ENCODE results near the gene POM121C.
"Not testable (repeated sequence)": the region's sequence is repeated elsewhere in the genome, so short reads cannot be mapped to it uniquely, and the experiment has no call there.

The POM121C gene

DNA sequence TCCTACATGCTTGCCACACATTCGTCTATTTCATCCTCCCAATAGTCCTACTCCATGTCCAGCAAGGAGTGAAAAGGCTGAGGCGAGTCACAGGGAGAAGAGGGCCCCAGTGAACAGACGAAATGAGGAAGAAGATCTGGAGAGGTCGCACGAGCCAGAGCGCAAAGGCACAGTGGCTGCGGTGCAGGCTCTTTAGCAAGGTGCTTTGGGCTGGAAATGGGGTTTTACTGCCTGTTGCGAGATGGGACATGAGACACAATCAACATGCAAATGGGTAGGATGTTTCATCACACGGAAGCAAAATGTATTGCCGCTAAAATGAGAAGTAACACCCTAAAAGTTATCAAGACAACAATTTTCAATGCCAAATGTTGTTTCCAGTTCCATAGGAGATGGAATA lies 29.7 kb downstream of the POM121C start:
- not testable (repeated sequence) for H3K27ac ChIP-seq

DNA sequence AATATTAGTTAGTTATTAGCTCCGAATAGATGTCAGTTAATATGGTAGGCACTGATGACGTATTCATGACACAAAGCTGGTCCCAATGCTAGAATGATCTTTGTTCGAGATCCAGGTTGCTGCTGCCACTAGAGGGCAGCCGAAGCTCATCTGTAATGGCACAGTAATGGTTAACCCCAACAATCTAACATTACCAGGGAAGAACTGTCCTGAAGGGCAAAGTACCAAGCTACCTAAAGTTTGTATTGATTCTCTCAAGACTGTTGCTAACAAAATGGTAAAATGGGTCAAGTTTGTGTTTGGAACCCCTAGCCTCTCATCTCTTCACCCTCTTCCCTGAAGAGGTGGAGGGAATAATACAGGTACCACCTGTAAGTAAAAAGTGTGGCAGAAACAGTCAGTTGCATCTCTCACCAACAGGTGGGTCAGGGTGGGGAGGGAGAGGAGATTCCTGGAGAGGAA lies 33.6 kb downstream of the POM121C start:
- TF ChIP-seq CTCF (conservative IDR thresholded peaks at IDR 0.05), result peak; percentile 36; the same call in 1 of the 2 replicates
- H3K27ac ChIP-seq, result not testable (repeated sequence)

GRCh38 chr7:75449946-75450345 lies 36.2 kb downstream of the POM121C start:
- H3K27ac ChIP-seq, result not testable (repeated sequence)

- peak overlapping the region; percentile 49 for H3K27ac ChIP-seq
Observed at GRCh38 chr7:75442465-75443111, 43.5 kb downstream of the POM121C start.

DNA sequence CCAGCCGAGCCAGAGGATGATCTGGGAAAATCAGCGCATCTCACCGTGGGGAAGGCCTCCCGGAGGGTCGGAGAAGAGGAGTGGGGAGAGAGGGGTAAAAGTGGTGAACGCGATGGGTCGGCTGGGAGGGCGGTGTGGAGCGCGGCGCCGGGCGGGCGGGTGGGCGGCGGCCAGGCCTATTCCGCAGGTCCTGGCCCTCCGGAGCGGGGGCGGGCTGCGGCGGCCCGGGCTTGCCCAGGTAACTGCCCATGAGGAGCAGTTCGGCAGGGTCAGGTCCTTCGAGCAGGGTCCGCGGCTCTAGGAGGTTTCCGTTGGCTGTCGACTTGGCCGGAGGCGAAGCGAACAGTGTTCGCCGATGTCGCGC lies 44.0 kb downstream of the POM121C start:
- H3K27ac ChIP-seq, result peak overlapping the region; percentile 49

- not testable (repeated sequence) for H3K27ac ChIP-seq
Observed at GRCh38 chr7:75439000-75439399, 47.1 kb downstream of the POM121C start.

DNA sequence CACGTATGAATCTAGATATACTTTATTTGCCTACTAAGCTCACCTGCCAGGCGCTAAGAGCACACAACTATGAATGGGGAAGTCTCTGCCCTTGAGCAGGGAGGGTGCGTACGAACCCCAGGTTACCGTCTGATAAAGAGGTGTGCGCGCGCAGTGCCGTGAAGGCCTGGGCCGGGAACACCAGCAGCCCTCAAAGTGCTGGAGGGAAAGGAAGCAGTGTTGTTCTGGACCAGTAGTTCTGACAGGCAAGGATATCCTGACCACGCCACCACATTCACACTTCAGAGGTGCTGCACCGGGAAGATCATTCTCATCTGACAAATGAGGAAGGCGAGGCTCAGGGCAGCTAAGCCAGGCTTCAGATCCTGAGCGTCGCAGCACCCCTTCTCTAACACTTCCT lies 62.6 kb downstream of the POM121C start:
- not testable (repeated sequence) for H3K27ac ChIP-seq

DNA sequence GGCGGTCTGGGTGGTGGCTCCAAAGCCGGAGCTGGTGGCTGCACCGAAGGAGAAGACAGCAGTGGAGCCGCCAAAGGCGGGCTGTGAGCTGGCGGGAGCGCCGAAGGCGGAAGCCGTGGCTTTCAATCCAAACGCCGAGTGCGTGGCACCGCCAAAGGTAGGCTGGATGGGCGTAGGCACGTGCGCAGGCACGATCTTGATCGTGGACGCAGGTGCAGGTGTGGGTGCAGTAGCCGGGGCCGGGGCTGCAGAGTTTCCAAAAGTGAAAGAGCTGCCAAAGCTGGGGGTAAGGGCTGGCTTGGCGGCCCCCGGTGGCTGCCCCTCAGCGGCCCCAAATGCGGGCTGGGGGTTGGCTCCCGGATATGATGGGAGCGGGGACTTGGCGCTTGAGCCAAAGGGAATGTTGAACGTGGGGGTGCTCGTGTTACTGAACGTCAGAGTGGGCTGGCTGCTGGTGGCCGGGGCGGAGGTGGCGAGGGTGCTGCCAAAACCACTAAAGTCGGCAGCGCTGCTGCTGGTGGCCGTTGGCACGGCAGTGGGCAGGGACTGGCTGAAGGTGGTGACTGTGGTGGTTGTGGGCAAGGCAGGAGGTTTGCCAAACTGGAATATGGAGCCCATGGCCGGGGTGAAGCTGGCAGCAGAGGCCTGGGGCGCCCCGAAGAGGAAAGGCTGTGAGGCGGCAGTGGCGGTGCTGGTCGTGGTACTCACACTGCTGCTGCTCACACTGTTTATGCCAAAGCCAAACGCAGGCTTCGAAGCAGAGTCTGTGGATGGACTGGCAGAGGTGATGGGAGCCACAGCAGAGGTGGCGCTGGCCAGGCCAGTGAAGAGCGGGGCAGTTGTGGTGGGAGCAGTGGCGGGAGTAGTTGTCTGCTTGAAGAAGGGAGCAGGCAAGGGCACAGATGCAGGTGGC lies 64.0 kb downstream of the POM121C start:
- not testable (repeated sequence) for H3K27ac ChIP-seq

DNA sequence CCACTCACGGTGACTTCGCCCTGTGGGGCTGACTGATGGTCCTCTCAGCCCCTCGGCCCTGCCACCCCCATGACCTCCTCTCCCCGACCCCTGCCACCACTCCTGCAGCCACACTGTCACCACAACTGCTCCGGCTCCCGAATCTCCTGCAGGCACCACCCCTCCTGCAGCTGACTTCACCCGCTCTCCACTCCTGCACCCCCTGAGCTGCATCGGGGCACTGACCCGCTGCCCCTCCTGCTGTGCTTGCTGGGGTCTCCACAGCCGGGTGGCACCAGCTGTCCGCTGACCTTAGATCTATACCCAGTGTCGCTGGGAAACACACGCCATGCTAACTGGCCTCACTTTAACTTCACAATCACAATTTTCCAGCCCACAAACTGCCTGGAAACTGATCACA lies 65.9 kb downstream of the POM121C start:
- not testable (repeated sequence) for H3K27ac ChIP-seq

DNA sequence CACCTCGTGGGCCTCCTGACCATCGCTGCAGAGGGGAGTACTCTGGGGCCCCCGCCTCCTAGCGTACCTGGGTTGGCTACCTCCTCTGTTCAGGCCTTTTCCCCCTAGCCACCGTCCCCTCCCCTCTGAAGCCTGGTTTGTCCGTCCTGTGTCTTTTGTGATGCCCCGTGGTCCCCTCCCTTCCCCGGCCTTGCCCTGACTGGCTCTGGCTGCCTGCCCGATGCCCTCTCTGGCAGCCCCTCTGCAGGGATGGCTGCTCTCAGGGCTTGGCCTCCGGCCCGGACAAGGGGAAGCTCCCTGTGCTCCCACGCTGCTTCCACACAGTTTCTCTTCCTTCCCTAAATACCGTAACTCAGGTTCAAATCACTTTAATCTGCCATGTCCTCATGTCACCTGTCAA lies 66.4 kb downstream of the POM121C start:
- H3K27ac ChIP-seq, result not testable (repeated sequence)

GRCh38 chr7:75419210-75419609 lies 66.9 kb downstream of the POM121C start:
- H3K27ac ChIP-seq, result not testable (repeated sequence)

- 0 out of 2 replicates have a peak, but pooled peaks have one; percentile 19 for TF ChIP-seq CTCF (conservative IDR thresholded peaks at IDR 0.05)
- not testable (repeated sequence) for H3K27ac ChIP-seq
Observed at GRCh38 chr7:75418292-75418858, 67.7 kb downstream of the POM121C start.

GRCh38 chr7:75416787-75417186 lies 69.3 kb downstream of the POM121C start:
- not testable (repeated sequence) for H3K27ac ChIP-seq

GRCh38 chr7:75415829-75416373 lies 70.2 kb downstream of the POM121C start:
- not testable (repeated sequence) for H3K27ac ChIP-seq

DNA sequence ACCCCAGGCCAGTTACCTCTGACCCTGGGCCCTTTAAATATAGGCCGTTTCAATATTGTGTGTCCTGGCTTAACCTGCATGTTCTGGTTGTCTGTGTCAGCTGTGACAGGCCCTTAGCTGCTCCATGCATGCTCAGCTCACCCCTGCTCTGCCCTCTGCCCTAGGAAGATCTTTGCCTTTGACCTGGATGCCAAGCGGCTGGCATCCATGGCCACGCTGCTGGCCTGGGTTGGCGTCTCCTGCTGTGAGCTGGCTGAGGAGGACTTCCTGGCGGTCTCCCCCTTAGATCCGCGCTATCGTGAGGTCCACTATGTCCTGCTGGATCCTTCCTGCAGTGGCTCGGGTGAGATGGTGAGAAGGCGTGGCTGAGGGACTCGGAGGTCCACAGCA lies 70.7 kb downstream of the POM121C start:
- H3K27ac ChIP-seq, result not testable (repeated sequence)

DNA sequence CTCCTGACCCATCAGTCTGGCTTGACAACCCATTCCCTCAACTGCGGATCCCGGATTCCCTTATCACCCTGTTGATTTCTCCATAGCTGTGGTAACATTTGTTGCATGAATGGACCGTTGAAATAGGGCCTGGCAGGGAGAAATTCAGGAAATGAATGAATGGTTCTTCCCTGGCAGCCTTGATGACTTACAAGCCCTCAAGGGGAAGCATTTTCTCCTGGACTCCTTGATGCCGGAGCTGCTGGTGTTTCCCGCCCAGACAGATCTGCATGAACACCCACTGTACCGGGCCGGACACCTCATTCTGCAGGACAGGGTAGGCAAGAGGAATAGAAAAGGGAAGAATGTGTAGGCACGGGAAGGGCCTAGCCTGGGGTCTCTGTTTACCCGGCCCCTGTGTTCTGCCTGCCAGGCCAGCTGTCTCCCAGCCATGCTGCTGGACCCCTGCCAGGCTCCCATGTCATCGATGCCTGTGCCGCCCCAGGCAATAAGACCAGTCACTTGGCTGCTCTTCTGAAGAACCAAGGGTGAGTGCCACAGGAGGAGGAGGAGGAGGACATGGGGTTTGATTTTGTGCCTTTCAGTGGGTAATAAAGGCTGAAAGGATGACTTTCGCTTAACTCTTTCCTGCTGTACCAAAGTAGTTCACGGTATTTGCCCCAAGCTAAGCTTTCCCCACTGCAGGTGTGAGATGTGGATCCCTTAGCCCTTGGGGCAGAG lies 71.2 kb downstream of the POM121C start:
- H3K27ac ChIP-seq, result not testable (repeated sequence)

- not testable (repeated sequence) for H3K27ac ChIP-seq
Observed at GRCh38 chr7:75414204-75414603, 71.9 kb downstream of the POM121C start.

- not testable (repeated sequence) for H3K27ac ChIP-seq
Observed at GRCh38 chr7:75410823-75411173, 75.3 kb downstream of the POM121C start.
